Keratinocyte (primary cell): ENCODE measurements around the gene MAP3K9. TPM values are rescaled to one million over a fixed set of nuclear protein-coding genes. Genes with fewer than 3 reads are reported as not detected.

ENCODE experiments used
- DNase-seq: peaks from one replicate; pipeline ENCODE4 v3.0.0-alpha.2; 2011; ENCODE audit warnings: low read depth, missing footprints, low spot score
- FAIRE-seq: peaks from 2 replicates; lab custom pipeline; 2011; peaks lifted over from hg19 to GRCh38; lab: Jason Lieb, UNC
- H2AFZ ChIP-seq: 2 replicates; pipeline ENCODE4 v1.6.0; 2012; ENCODE audit warnings: low read length, control low read depth, inconsistent platforms; ENCODE audit not compliant: control insufficient read depth
- H3K27ac ChIP-seq: 2 replicates; pipeline ENCODE4 v1.5.1; 2011; ENCODE audit warnings: low read length; ENCODE audit not compliant: control insufficient read depth, insufficient read depth
- H3K27me3 ChIP-seq: 3 replicates; pipeline ENCODE4 v1.6.0; 2011; ENCODE audit warnings: low read length; ENCODE audit not compliant: control insufficient read depth, insufficient read depth; ENCODE audit errors: extremely low read depth
- H3K36me3 ChIP-seq, 2 experiments: 2 replicates in 1 of 2; 3 replicates in 1 of 2; pipeline ENCODE4 v1.5.1; 2011; ENCODE audit warnings: low read length in 2 of 2, mild to moderate bottlenecking in 1 of 2; ENCODE audit not compliant: control insufficient read depth in 2 of 2, insufficient read depth in 2 of 2; ENCODE audit errors: extremely low read depth in 1 of 2
- H3K4me1 ChIP-seq: 3 replicates; pipeline ENCODE4 v1.5.1; 2011; ENCODE audit warnings: low read length; ENCODE audit not compliant: control insufficient read depth, insufficient read depth; ENCODE audit errors: extremely low read depth
- H3K4me2 ChIP-seq: 3 replicates; pipeline ENCODE4 v1.6.0; 2011; ENCODE audit warnings: low read depth, low read length; ENCODE audit not compliant: control insufficient read depth, insufficient read depth; ENCODE audit errors: extremely low read depth
- H3K4me3 ChIP-seq, 3 experiments: fragments of 200-600 bp in 1 of 3; sonication (generic) in 1 of 3; 2 replicates in 2 of 3; 3 replicates in 1 of 3; pipeline ENCODE4 v1.5.1; 2011 to 2016; ENCODE audit warnings: low read length in 3 of 3, mild to moderate bottlenecking in 3 of 3, control low read depth in 2 of 3, inconsistent platforms in 1 of 3, low read depth in 1 of 3, mixed read lengths in 1 of 3, mixed run types in 1 of 3, moderate library complexity in 1 of 3; ENCODE audit not compliant: control insufficient read depth in 2 of 3, insufficient read depth in 2 of 3; ENCODE audit errors: extremely low read depth in 1 of 3
- H3K79me2 ChIP-seq: 2 replicates; pipeline ENCODE4 v1.6.0; 2012; ENCODE audit warnings: low read length; ENCODE audit not compliant: control insufficient read depth, insufficient read depth
- H3K9ac ChIP-seq: 3 replicates; pipeline ENCODE4 v1.6.0; 2011; ENCODE audit warnings: low read length; ENCODE audit not compliant: control insufficient read depth, insufficient read depth; ENCODE audit errors: extremely low read depth
- H3K9me1 ChIP-seq: 3 replicates; pipeline ENCODE4 v1.6.0; 2011; ENCODE audit warnings: low read length; ENCODE audit not compliant: control insufficient read depth, insufficient read depth; ENCODE audit errors: extremely low read depth
- H3K9me3 ChIP-seq: 2 replicates; pipeline ENCODE4 v1.5.1; 2012; ENCODE audit warnings: low read depth, low read length; ENCODE audit not compliant: control insufficient read depth
- H4K20me1 ChIP-seq: 3 replicates; pipeline ENCODE4 v1.6.0; 2011; ENCODE audit warnings: low read length; ENCODE audit not compliant: control insufficient read depth, insufficient read depth; ENCODE audit errors: extremely low read depth
- EZH2 ChIP-seq: IDR thresholded peaks from one replicate; pipeline ENCODE4 v1.6.1; 2012; ENCODE audit warnings: inconsistent platforms, mild to moderate bottlenecking, low read length, moderate library complexity
- dilution Hi-C: fragments of 300-500 bp; cut with MboI; formaldehyde crosslinking; loops from one replicate; pipeline ENCODE4 v1.7.0; 2020; ENCODE audit warnings: low sequenced_read_pairs; ENCODE audit not compliant: extremely low pct_ligation_motif_present
- polyA plus RNA-seq, 5 experiments: library from polyadenylated mRNA; depleted of rRNA in 3 of 5; stranded (reverse) in 3 of 5; stranded (forward) in 1 of 5; unstranded in 1 of 5; fragments of >200 nt; gene quantifications; 1 replicate in 1 of 5; 2 replicates in 3 of 5; 3 replicates in 1 of 5; pipeline versions ENCODE4 v1.2.1 to v1.2.3, GENCODE V29; 2011 to 2012; ENCODE audit warnings: missing spikeins in 2 of 5, low read depth in 1 of 5, low replicate concordance in 1 of 5
- TF ChIP-seq, protein P1 (sequence below), 3 experiments: IDR thresholded peaks in 1 of 3; conservative IDR thresholded peaks in 1 of 3; optimal IDR thresholded peaks in 1 of 3; 2 replicates in 2 of 3; 3 replicates in 1 of 3; pipeline versions ENCODE3 to v1.5.1; 2011; ENCODE audit warnings: low read length in 3 of 3, mild to moderate bottlenecking in 3 of 3, moderate library complexity in 2 of 3, control low read depth in 1 of 3, inconsistent platforms in 1 of 3; ENCODE audit not compliant: insufficient read depth in 2 of 3; ENCODE audit errors: extremely low read depth in 1 of 3

The MAP3K9 gene
- polyA plus RNA-seq, 1 donor (not counting 4 experiments of a cell fraction or from before 2014, with no cell fraction given) = 7.2 TPM

DNA sequence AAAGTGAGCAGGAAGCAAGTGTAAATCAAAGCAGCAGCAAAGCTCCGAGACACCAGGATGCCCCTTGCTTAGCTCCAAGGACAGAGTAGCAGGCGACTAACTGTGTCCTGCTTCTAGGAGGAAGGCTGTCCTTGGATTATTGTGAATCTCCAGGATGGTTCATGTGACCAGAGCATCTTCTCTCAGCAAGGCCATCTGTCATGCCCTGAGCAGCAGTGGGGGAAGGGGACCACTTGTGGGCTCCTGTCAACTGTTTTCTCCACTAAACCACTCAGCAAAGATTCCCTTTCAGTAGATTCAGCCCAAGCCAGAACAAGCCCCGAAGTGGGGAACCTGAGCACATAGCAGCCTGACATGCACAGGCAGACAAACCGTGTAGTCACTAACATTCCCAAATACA lies 19.4 kb downstream of the MAP3K9 start:
- no peak for TF ChIP-seq EZH2
- TF ChIP-seq, protein P1, sequence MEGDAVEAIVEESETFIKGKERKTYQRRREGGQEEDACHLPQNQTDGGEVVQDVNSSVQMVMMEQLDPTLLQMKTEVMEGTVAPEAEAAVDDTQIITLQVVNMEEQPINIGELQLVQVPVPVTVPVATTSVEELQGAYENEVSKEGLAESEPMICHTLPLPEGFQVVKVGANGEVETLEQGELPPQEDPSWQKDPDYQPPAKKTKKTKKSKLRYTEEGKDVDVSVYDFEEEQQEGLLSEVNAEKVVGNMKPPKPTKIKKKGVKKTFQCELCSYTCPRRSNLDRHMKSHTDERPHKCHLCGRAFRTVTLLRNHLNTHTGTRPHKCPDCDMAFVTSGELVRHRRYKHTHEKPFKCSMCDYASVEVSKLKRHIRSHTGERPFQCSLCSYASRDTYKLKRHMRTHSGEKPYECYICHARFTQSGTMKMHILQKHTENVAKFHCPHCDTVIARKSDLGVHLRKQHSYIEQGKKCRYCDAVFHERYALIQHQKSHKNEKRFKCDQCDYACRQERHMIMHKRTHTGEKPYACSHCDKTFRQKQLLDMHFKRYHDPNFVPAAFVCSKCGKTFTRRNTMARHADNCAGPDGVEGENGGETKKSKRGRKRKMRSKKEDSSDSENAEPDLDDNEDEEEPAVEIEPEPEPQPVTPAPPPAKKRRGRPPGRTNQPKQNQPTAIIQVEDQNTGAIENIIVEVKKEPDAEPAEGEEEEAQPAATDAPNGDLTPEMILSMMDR (optimal IDR thresholded peaks at IDR 0.05 in 1 of 3, IDR thresholded peaks at IDR 0.05 in 1 of 3, conservative IDR thresholded peaks at IDR 0.05 in 1 of 3; ENCODE audit: extremely low read depth in 1 of 3, insufficient read depth in 2 of 3, low read length in 3 of 3) = no peak
- Histone ChIP-seq H4K20me1 (peaks cover 2% of the 10 kb centered on the region), H3K27ac (no peak overlapping the region), H3K9ac (no peak overlapping the region), H3K4me2 (peak overlapping the region; percentile 17), H3K27me3 (no peaks in the 10 kb centered on the region), H3K79me2 (peaks cover 49% of the 10 kb centered on the region), H3K9me3 (no peaks in the 10 kb centered on the region), H3K4me1 (peaks cover 42% of the 10 kb centered on the region), H2AFZ (no peak overlapping the region), H3K4me3 (no peak overlapping the region), H3K9me1 (peaks cover 6% of the 10 kb centered on the region), H3K36me3 (peaks cover 17 to 26% of the 10 kb centered on the region in 2 experiments)
- dilution Hi-C loops = no loop called here
- no peak for DNase-seq
- FAIRE-seq = no peak

DNA sequence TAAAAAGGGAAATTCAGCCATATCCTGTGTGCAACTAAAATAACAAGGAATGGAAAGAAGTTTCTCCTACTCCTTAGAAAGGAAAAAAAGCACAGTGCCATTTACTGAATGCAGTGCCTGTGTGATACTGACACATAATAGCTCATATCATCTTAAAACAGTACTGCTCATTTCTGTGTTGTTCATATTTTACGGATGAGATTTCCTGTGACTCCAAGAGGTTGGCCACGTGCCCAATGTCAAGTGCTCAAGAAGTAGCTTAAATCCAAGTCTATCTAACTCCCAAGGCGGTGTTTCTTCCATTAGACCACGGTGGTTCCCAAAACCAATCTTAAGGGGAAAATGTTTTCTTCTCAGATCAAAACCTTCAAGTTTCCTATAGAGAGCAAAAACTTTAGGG lies 20.0 kb downstream of the MAP3K9 start:
- H3K4me3 ChIP-seq = no peak overlapping the region
- H3K36me3 ChIP-seq = peaks cover 17 to 30% of the 10 kb centered on the region in 2 experiments
- peaks cover 2% of the 10 kb centered on the region for H4K20me1 ChIP-seq
- TF ChIP-seq, protein P1 (optimal IDR thresholded peaks at IDR 0.05 in 1 of 3, IDR thresholded peaks at IDR 0.05 in 1 of 3, conservative IDR thresholded peaks at IDR 0.05 in 1 of 3; ENCODE audit: extremely low read depth in 1 of 3, insufficient read depth in 2 of 3, low read length in 3 of 3) = no peak
- no peak for TF ChIP-seq EZH2
- H3K9ac ChIP-seq = no peak overlapping the region
- dilution Hi-C loops = no loop called here
- H3K9me3 ChIP-seq = no peaks in the 10 kb centered on the region
- no peak for DNase-seq
- H2AFZ ChIP-seq = no peak overlapping the region
- H3K4me2 ChIP-seq = peak overlapping the region; percentile 43
- no peaks in the 10 kb centered on the region for H3K27me3 ChIP-seq
- peak; percentile 92 for FAIRE-seq
- H3K4me1 ChIP-seq = peaks cover 45% of the 10 kb centered on the region
- H3K27ac ChIP-seq = no peak overlapping the region
- H3K9me1 ChIP-seq = peaks cover 6% of the 10 kb centered on the region
- peaks cover 53% of the 10 kb centered on the region for H3K79me2 ChIP-seq
